Epithelial cell of proximal tubule (primary cell): ENCODE results near the gene SGCD. TPM values are rescaled to one million over a fixed set of nuclear protein-coding genes. Genes with fewer than 3 reads are reported as not detected.

Experiments used
- DNase-seq: peaks from one replicate; pipeline ENCODE4 v3.0.0-alpha.2; 2011; ENCODE audit warnings: low read depth
- H3K4me3 ChIP-seq: 2 replicates; pipeline ENCODE4 v1.5.1; 2011; ENCODE audit warnings: low read depth, mild to moderate bottlenecking, low read length
- total RNA-seq: library from RNA; depleted of rRNA; stranded (reverse); fragments of >200 nt; gene quantifications from 2 replicates; pipeline ENCODE4 v1.2.3, GENCODE V29; 2015
- TF ChIP-seq, protein P1 (sequence below): conservative IDR thresholded peaks from 2 replicates; pipeline ENCODE4 v1.5.1; 2012; ENCODE audit warnings: low read depth, mild to moderate bottlenecking, low read length

Gene SGCD
- total RNA-seq, 1 donor from 2014 or later: 0.06 TPM

DNA sequence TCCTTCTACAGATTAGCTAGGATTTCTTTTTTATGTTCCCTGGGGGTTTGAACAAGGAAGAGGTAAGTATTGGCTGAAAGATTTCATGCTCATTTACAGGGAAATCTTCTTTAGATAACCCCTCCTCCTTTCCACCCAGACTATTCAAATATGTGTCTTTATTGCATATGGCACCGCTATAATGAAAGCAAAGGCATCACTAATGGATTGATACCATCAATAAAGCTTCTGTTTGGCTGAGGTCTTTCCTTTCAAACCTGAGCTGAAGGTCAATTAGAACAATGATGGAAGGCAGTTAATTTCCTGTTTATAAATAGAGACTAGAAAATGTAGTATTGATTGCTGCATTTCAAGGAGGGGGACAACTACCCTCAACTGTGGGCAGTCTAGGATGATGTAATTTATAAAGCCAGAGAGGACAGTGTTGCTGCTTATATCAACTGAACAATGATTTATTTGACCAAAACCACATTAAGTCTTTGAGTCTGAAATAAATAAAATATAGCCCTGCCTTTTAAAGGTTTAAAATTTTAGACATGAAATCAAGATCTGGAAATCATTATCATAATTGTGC is 132.9 kb downstream of the SGCD start:
- no peak overlapping the region for H3K4me3 ChIP-seq
- TF ChIP-seq, protein P1, sequence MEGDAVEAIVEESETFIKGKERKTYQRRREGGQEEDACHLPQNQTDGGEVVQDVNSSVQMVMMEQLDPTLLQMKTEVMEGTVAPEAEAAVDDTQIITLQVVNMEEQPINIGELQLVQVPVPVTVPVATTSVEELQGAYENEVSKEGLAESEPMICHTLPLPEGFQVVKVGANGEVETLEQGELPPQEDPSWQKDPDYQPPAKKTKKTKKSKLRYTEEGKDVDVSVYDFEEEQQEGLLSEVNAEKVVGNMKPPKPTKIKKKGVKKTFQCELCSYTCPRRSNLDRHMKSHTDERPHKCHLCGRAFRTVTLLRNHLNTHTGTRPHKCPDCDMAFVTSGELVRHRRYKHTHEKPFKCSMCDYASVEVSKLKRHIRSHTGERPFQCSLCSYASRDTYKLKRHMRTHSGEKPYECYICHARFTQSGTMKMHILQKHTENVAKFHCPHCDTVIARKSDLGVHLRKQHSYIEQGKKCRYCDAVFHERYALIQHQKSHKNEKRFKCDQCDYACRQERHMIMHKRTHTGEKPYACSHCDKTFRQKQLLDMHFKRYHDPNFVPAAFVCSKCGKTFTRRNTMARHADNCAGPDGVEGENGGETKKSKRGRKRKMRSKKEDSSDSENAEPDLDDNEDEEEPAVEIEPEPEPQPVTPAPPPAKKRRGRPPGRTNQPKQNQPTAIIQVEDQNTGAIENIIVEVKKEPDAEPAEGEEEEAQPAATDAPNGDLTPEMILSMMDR: no peak
- no peak for DNase-seq

DNA sequence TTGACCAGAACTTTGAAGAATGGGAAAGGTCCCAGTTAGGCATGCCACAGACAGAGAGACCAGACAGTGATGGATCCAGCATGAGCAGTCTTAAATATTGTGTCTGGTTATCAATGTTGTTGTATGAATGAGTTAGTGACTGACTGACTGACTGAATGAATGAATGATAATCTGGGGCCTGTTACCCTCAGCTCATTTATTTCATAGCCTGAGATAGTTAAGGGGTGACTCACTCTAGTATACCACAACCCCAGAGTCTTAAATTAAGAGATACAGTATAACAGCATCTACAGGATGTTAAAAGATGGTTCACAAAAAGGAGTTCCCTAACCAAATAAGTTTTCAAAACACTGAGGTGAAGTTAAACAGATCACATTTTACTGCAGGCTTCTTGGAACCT is 133.5 kb downstream of the SGCD start:
- H3K4me3 ChIP-seq: no peak overlapping the region
- TF ChIP-seq, protein P1: no peak
- DNase-seq: no peak

DNA sequence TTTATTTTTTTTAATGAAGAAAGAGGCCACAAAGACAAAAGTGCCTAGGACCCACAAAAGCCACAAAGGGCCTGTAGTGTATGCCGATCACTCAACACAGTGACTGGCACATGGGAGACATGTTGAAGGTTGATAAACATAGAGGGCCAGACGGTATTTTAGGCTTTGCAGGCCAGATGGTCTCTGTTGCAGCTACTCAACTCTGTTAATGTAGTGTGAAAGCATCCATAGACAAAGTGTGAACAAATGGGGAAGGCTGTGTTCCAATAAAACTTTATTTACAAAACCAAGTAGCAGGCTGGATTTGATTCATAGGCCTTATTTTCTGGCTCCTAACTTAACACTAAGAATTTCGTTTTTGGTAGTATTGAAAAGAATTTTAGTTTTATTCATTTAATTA is 139.9 kb downstream of the SGCD start:
- TF ChIP-seq, protein P1: no peak
- no peak for DNase-seq
- H3K4me3 ChIP-seq: no peak overlapping the region

DNA sequence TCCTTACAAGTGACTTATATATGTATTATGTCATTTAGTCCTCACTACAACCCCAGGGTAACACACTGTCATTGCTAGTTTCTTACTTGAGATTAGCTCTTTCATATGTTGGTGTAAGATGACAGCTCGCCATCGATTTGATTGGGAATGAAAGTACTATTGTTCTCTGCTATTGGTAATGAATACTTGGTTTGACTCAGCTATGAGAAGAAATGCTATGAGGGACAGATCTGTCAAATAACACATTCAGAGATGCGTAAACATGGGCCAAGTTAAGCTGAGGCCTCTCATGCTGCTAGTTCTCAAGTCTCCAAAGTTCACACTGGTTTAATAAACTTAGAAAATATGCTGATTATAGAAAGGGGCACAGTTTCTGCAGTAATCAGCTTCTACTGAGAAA is 142.7 kb downstream of the SGCD start:
- H3K4me3 ChIP-seq: no peak overlapping the region
- DNase-seq: no peak
- TF ChIP-seq, protein P1: no peak

DNA sequence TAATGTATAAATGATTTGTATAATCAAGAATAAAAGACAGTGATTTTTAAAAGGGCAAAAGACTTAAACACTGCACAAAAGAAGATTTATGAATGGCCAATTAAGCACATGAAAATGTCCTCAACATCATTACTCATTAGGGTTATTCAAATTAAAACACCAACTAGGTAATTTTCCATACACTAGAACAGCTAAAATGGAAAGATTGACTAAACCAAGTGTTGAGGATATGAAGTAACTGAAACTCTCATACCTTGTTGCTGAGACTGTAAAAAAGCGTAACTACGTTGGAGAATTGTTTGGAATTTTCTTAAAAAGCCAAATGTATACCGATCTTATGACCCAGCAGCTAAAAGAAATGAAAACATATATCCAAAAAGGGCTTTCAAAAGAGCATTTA is 144.9 kb downstream of the SGCD start:
- no peak overlapping the region for H3K4me3 ChIP-seq
- no peak for DNase-seq

DNA sequence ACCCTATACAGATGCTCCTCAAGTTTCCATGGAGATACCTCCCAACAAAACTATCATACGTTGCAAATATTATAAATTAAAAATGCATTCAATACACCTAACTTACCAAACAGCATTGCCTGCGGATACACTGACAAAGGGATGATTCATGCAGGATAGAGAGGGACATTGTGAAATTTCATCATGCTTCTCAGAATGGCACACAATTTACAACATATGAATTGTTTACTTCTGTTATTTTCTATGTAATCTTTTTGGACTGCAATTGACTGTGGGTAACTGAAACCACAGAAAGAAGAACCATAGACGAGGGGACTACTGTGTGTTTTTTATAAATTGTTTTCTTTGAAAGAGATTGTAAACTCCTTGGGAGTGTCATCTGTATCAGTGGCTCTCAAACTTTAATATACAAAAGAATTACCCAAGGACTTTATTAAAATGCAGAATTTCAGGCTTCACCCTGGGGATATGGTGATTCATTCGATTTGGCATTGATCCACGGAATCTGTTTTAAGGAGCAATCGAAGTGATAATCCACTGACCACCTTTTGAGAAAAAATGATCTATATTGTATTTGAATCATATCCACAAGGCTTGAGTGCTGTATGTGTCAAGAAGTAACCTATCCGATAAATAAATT is 146.4 kb downstream of the SGCD start:
- no peak overlapping the region for H3K4me3 ChIP-seq
- DNase-seq: no peak
- TF ChIP-seq, protein P1: no peak

More for the DNA sequence above, 144.9 kb downstream of the SGCD start:
- TF ChIP-seq, protein P1: no peak

DNA sequence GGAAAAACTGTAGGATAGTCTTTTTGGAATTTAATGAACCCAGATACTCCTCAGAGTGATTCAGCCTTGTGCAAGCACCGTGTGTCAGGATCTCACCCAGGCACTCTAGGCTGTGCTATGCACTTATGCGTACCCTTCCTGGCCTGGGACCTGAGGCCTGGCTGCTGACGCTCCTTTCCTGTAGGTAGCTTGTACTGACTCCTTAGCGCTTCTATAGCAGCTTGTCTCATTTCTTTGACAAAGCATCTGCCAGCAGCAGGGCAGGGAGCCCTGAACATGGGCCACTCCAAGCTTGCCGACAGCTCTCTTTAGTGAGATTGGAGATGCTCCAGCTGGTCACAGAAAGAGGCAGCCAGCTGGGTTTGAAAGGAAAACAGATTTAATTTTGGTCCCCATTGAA is 147.3 kb downstream of the SGCD start:
- TF ChIP-seq, protein P1: no peak
- H3K4me3 ChIP-seq: no peak overlapping the region
- no peak for DNase-seq
